ENCODE data around the gene LGALS12.

Gene LGALS12

GRCh38 chr11:63505857-63506528 is at the start of gene LGALS12:
TSS of gene LGALS12 (plus strand) at chr11:63506084. CDS start at chr11:63506459, 375 bp downstream.
- DNase-seq, result no peak

DNA sequence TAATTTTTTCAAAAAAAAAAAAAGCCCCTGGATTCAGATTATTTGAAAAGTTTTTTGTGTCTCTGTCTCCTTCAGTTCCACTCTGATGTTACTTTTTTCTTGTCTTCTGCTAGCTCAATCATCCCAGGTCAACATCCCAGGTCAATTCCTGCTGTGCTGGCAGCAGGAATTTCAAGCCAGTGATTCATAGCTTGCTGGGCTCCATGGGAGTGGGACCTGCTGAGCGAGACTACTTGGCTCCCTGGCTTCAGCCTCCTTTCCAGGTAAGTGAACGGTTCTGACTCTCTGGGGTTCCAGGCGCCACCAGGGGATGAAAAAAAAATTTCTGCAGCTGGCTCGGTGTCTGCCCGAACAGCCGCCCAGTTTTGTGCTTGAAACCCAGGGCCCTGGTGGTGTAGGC is 46.3 kb upstream of the LGALS12 start:
- DNase-seq, result no peak

GRCh38 chr11:63462137-63462536 is 43.7 kb upstream of the LGALS12 start:
- DNase-seq, result no peak

DNA sequence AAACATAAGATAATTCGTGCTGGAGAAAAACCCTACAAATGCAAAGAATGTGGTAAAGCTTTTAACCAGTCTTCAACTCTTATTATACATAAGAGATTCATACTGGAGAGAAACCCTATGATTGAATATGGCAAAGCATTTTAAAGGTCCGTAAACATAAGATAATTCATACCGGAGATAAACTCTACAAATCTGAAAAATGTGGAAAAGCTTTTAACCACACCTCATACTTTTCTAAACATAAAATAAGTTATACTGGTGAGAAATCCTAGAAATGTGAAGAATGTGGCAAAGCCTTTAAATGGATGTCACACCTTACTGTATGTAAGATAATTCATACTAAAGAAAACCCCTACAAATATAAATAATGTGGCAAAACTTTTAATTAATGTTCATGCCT is 35.6 kb upstream of the LGALS12 start:
- no peak for DNase-seq

DNA sequence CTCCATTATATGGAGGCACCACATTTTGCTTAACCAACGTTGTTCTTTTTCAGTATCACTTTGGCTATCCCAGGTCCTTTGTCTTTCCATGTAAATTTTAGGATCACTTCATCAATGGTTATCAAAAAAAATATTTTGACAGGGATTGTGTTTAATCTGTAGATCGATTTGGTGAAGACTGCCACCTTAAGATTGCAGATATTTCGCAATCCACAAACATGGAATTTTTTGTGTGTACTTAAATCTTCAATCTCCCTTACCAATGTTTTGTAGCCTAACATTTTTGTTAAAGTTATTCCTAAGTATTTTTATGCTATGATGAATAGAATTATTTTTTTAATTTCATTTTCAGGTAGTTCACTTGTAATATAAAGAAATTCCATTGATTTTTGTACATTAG is 33.5 kb upstream of the LGALS12 start:
- DNase-seq, result no peak

DNA sequence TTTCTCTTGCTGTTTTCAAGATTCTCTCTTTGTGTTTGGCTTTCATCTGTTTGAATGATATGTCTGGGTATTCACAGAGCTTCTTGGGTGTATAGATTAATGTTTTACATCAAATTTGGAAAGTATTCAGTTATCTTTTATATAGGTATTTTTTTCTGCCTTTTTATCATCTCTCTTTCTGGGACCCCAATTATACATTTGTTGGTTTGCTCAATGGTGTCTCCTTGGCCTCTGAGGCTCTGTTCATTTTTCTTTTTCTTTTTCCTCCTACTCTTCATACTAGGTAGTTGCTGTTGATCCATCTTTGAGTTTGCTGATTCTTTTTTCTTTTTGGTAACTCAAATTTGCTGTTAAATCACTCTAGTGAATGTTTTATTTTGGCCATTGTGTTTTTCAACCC is 29.3 kb upstream of the LGALS12 start:
- no peak for DNase-seq

DNA sequence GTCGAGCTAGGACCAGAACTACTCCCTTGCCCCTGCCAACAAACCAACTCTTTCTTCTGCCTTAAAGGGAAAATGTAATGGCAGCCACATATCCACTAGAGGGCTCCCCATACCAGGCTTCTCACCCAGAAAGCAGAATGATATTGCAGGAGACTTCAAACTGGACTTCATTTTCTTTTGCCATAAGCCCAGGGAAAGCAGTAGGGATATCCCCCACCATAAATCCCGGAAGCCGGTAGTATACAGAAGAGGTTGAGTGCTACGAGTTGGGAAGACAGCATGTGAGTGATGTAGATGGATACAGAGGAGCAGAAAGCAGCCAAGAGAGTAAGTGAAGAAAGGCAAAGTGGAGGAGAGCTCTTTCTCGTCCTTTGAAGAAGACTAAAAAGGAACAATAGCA is 27.0 kb upstream of the LGALS12 start:
- DNase-seq, result peak; percentile 37 to 50

- DNase-seq, result no peak
Measured at GRCh38 chr11:63480039-63480438, 25.8 kb upstream of the LGALS12 start.

DNA sequence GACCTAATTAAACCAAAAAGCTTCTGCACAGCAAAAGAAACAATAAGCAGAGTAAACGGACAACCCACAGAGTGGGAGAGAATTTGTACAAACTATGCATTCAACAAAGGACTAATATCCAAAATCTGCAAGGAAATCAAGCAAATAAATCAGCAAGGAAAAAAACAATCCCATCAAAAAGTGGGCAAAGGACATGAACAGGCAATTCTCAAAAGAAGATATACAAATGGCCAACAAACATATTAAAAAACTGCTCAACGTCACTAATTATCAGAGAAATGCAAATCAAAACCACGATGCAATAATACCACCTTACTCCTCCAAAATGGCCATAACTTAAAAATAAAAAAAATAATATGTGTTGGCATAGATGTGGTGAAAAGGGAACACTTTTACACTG is 20.1 kb upstream of the LGALS12 start:
- DNase-seq, result no peak

DNA sequence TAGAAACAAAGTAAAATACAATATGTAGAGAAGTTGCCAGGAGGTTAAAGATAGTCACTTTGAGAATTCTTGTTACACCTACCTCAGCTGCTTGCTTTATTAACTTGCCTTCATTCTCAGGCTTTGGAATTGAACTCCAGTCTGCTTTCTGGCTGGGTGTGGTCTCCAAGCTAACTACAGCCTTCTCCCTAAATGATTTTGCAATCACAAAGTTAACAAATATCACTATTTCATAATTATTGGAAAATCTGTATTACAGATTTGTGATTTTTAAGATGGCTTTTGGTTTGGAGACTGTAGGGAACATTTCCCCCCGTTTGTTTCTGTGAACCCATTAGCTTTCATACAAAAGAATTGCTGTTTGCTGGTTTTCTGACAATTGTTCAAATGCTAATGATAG is 17.1 kb upstream of the LGALS12 start:
- DNase-seq, result no peak

- no peak for DNase-seq
Measured at GRCh38 chr11:63489879-63490278, 16.0 kb upstream of the LGALS12 start.

DNA sequence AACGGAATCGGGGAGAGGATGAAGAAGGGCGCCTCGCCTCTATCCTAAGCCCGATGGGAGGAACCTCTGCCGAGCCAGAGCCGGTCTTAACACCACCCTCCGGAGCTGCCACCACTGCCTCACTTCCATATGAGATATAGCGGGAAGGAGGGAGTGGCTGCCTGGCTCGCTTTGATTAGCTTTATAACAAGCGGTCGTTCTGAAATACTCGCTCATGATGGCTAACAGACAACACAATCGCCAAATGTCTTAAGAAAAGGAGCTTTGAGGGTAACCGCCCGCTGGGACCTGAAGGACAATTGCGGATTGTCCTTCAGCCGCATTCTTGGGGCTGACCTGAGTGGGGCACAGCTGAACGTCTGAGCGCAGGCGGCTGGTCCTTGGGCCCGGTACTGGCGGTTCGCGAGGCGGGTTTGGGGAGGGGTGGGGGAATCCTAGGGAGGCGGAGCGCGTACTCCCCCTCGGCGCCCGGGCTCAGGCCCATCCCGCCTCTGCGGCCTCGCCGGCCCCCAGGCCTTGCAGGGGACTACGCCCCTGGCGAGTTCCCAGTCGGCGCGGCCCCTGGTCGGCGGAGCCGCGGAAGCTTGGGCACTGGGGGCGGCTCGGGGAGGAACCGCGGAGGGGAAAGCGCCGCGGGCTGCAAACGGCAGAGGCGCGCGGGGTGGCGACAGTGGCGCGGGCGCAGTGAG is 15.2 kb upstream of the LGALS12 start, which contains the start of gene PLAAT5:
PLAAT5 (minus strand) TSS at position 617 of the 689 bp plus-strand sequence; CDS start at position 484, 133 bp downstream.
- no peak for DNase-seq

DNA sequence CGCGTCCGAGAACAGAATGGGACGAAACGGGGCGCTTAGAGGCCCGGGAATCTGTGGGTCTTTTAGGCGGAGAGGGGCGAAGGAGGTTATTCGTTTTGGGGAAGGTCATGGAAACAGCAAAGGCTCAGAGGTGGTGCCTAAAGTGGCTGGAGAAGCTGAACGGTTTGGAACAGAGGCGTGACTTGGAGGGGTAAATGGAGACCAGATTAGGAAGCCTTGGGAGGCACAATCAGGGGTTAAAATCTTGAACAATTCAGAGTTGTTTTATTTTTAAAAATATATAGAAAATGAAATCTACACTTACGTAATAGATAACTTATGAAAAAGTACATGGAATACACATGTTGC is 14.7 kb upstream of the LGALS12 start:
- no peak for DNase-seq

GRCh38 chr11:63491636-63492372 is 14.1 kb upstream of the LGALS12 start:
- no peak for DNase-seq

GRCh38 chr11:63492441-63492840 is 13.4 kb upstream of the LGALS12 start:
- DNase-seq, result no peak

- DNase-seq, result no peak
Measured at GRCh38 chr11:63493127-63493526, 12.8 kb upstream of the LGALS12 start.

DNA sequence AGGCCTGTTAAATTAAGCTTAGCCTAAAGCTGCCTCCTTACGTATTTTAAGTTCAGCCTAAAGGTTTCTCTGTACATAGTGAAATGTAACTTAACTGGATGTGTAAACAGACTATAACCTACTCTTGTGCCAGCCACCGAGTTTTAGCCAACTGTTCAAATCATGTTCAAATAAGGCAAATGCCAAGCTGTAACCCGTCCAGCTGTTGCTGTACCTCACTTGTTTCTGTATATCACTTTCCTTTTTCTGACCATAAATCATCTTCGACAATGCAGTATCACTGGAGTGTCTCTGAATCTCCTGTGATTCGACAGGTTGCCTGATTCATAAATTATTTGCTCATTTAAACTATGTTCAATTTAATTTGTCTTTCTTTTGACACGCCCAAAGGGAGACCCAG is 10.9 kb upstream of the LGALS12 start:
- DNase-seq, result no peak

DNA sequence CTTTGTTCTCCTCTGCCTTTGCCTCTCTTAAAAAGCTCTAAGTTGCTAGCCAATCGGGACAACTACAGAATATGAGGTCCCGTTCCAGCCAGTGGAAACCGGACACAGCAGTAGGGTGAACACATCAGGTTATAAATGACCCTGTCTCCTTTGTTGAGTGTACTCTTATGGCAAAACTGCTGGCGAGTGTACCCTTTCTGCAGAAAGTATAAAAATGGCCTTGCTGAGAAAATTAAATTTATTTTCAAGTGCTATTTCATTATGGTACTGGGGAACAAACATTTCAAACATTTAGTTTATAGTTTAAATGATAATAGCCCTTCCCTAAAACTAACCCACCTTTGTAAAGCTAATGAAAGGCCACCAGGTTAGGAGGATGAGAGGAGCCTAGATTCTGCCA is 6.0 kb upstream of the LGALS12 start:
- no peak for DNase-seq

- DNase-seq, result no peak
Measured at GRCh38 chr11:63501236-63501635, 4.6 kb upstream of the LGALS12 start.

DNA sequence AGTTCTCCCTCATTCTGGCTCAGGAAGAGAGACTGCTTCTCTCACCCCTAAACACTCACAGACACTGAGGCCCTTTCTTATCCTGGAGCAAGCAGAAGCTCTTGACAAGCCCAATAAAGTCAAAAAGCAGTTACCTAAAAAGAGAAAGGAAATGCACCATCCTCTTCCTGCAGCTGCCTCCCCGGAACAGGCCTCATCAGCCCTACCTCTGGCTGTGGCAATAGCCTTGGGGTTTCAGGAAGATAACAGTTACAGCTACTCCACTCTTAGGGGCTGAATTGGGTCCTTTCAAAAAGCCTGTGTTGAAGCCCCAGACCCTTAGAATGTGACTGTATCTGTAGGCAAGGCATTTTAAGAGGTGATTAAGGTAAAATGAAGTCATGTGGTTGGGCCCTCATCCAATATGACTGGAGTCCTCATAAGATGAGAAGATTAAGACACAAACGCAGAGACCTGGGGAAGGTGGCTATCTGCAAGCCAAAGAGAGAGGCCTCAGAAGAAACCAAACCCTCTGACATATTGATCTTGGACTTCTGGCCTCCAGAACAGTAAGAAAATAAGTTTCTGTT is 3.5 kb upstream of the LGALS12 start:
- no peak for DNase-seq

DNA sequence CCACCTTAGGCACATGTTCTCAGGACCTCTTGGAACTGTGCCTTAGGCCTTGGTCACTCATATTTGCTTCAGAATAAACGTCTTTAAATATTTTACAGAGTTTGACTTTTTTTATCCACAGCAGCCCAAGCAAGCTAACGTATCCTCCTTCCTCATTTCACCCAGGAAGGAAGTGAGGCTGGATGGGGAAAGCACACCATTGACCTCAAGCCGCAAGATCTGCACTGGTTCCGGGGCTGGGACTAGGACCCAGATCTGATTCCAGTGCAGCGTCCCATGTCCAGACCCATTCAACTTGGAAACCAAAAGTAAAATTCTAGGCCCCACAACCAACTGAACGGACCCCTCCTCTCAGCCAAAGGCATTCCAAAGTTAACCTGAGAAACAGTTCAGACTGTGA is 2.4 kb upstream of the LGALS12 start:
- DNase-seq, result no peak

DNA sequence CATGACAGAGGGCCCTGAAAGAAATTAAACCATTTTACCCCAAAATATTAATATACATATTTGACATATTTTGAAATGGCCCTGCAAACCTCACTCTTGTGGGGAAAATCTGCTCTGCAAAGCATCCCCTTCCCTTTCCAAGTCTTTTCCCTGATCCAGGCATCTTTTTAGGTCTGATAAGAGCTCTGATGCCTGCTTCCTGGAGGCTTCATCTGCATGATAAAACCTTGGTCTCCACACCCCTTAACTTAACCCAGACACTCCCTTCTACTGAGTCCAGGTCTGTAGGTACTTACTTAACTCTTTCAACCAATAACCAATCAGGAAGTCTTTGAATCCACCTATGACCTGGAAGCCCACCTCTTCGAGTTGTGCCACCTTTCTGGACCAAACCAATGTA is 1.8 kb upstream of the LGALS12 start:
- DNase-seq, result no peak

DNA sequence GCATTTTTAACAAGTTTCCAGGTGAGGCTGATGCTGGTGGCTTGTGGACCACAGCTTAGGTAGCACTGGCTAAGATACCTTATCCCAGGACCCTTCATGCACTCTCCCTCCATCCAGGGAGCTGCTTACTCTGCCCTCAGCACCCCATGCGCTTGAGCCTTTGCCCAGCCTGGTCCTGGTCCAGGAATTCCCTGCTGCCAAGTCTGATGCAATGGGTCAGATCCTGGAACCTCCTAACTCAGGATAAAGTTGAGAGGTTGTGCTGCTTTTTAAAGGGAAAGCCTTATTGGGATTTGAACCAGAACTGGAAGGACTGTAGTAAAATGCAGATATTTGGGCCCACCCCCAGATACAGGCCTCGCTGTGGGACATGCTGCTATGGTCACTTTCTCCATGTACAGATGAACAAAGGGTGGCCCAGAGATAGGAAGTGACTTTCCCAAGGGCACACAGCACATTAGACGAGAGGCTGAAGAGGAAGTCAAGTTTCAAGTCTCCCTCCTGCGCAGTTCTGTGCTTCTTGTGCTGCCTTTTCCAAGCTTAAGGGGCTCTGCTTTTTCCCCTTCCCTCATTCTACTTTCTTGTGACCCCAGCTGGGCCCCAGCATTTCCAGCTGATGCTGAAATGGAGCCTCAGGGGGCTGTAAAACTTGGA is 824 bp upstream of the LGALS12 start:
- no peak for DNase-seq
